DOHH2 (cell line): ENCODE results near the gene SNX12.

Experiments
- H3F3A ChIP-seq: fragments of 200-600 bp; sonication (generic), shearing (Covaris generic); 2 replicates; pipeline ENCODE4 v1.6.0; 2016; ENCODE audit warnings: antibody characterized with exemption, mild to moderate bottlenecking; ENCODE audit not compliant: control insufficient read depth, insufficient read depth
- H3K27ac ChIP-seq: fragments of 200-600 bp; sonication (generic); 2 replicates; pipeline ENCODE4 v1.5.1; 2014; ENCODE audit warnings: low read depth, mild to moderate bottlenecking, low read length, moderate library complexity
- H3K27me3 ChIP-seq: fragments of 200-600 bp; sonication (generic); 2 replicates; pipeline ENCODE4 v1.6.1; 2014; ENCODE audit warnings: mild to moderate bottlenecking, low read length, mixed read lengths; ENCODE audit not compliant: control insufficient read depth
- H3K36me3 ChIP-seq: fragments of 200-600 bp; sonication (generic); 2 replicates; pipeline ENCODE4 v1.6.1; 2014; ENCODE audit warnings: mild to moderate bottlenecking, low read length, moderate library complexity, mixed read lengths; ENCODE audit not compliant: control insufficient read depth
- H3K4me1 ChIP-seq: fragments of 200-600 bp; sonication (generic); 2 replicates; pipeline ENCODE4 v1.6.1; 2014; ENCODE audit warnings: mild to moderate bottlenecking, low read length, mixed read lengths; ENCODE audit not compliant: control insufficient read depth
- H3K4me2 ChIP-seq: fragments of 200-600 bp; sonication (generic); 2 replicates; pipeline ENCODE4 v1.6.0; 2014; ENCODE audit warnings: mild to moderate bottlenecking, low read length, moderate library complexity
- H3K4me3 ChIP-seq: fragments of 200-600 bp; sonication (generic); 2 replicates; pipeline ENCODE4 v1.5.1; 2014; ENCODE audit warnings: mild to moderate bottlenecking, low read length, mixed read lengths
- H3K79me2 ChIP-seq: fragments of 200-600 bp; sonication (generic); 2 replicates; pipeline ENCODE4 v1.6.1; 2014; ENCODE audit warnings: mild to moderate bottlenecking, low read length, mixed read lengths; ENCODE audit not compliant: control insufficient read depth
- H3K9me2 ChIP-seq: fragments of 200-600 bp; sonication (generic); replicated peaks from 2 replicates; pipeline ENCODE4 v1.6.1; 2014; ENCODE audit warnings: mild to moderate bottlenecking, low read length, mixed read lengths; ENCODE audit not compliant: control insufficient read depth
- H3K9me3 ChIP-seq: fragments of 200-600 bp; sonication (generic); 2 replicates; pipeline ENCODE4 v1.6.1; 2014; ENCODE audit warnings: antibody characterized with exemption, low read length, mixed read lengths; ENCODE audit not compliant: control insufficient read depth, insufficient read depth
- H4K20me1 ChIP-seq: fragments of 200-600 bp; sonication (generic); 2 replicates; pipeline ENCODE4 v1.6.0; 2014; ENCODE audit warnings: low read depth, mild to moderate bottlenecking, antibody characterized with exemption, low read length, moderate library complexity; ENCODE audit not compliant: control insufficient read depth, insufficient read depth
- CTCF ChIP-seq: fragments of 200-600 bp; sonication (generic); IDR thresholded peaks from one replicate; pipeline ENCODE4 v1.5.1; 2014; ENCODE audit warnings: antibody characterized with exemption, mild to moderate bottlenecking, low read depth, low read length; ENCODE audit not compliant: poor library complexity, severe bottlenecking
- EZH2phosphoT487 ChIP-seq: fragments of 200-600 bp; sonication (generic); IDR thresholded peaks from 2 replicates; pipeline ENCODE4 v1.6.1; 2017; ENCODE audit warnings: borderline replicate concordance, mild to moderate bottlenecking, antibody characterized with exemption, low read length, moderate library complexity, mixed read lengths

Gene SNX12

GRCh38 chrX:71091263-71091662 is 23.1 kb upstream of the SNX12 start:
- Histone ChIP-seq H3K9me3 (no peaks in the 10 kb centered on the region), H4K20me1 (no peaks in the 10 kb centered on the region), H3K9me2 (no peaks in the 10 kb centered on the region), H3K4me1 (peaks cover 6% of the 10 kb centered on the region), H3K4me3 (no peak overlapping the region), H3K27ac (no peak overlapping the region), H3F3A (no peaks in the 10 kb centered on the region), H3K79me2 (no peaks in the 10 kb centered on the region), H3K4me2 (no peak overlapping the region), H3K27me3 (no peaks in the 10 kb centered on the region), H3K36me3 (no peaks in the 10 kb centered on the region)
- no peak for TF ChIP-seq CTCF
- TF ChIP-seq EZH2phosphoT487 = no peak

- H3K9me3 ChIP-seq = no peaks in the 10 kb centered on the region
- no peaks in the 10 kb centered on the region for H3K4me1 ChIP-seq
- no peaks in the 10 kb centered on the region for H3K36me3 ChIP-seq
- no peaks in the 10 kb centered on the region for H3F3A ChIP-seq
- TF ChIP-seq CTCF = no peak
- no peak for TF ChIP-seq EZH2phosphoT487
- H4K20me1 ChIP-seq = no peaks in the 10 kb centered on the region
- no peak overlapping the region for H3K4me3 ChIP-seq
- H3K27me3 ChIP-seq = no peaks in the 10 kb centered on the region
- no peaks in the 10 kb centered on the region for H3K9me2 ChIP-seq
- H3K27ac ChIP-seq = no peak overlapping the region
- H3K4me2 ChIP-seq = no peak overlapping the region
- no peaks in the 10 kb centered on the region for H3K79me2 ChIP-seq
Measured at GRCh38 chrX:71085900-71086299, 17.8 kb upstream of the SNX12 start.

GRCh38 chrX:71082822-71083221 is 14.7 kb upstream of the SNX12 start:
- TF ChIP-seq CTCF (no peak), EZH2phosphoT487 (no peak)

More at GRCh38 chrX:71082822-71083221, 14.7 kb upstream of the SNX12 start:
- Histone ChIP-seq H3K9me2 (no peaks in the 10 kb centered on the region), H3K36me3 (no peaks in the 10 kb centered on the region), H3K79me2 (no peaks in the 10 kb centered on the region), H3K9me3 (no peaks in the 10 kb centered on the region), H3K4me1 (no peaks in the 10 kb centered on the region), H3K27me3 (no peaks in the 10 kb centered on the region), H3K27ac (no peak overlapping the region), H3F3A (no peaks in the 10 kb centered on the region), H3K4me3 (no peak overlapping the region), H3K4me2 (no peak overlapping the region), H4K20me1 (no peaks in the 10 kb centered on the region)
